ENCODE measurements around the gene GPR27.

The GPR27 gene

DNA sequence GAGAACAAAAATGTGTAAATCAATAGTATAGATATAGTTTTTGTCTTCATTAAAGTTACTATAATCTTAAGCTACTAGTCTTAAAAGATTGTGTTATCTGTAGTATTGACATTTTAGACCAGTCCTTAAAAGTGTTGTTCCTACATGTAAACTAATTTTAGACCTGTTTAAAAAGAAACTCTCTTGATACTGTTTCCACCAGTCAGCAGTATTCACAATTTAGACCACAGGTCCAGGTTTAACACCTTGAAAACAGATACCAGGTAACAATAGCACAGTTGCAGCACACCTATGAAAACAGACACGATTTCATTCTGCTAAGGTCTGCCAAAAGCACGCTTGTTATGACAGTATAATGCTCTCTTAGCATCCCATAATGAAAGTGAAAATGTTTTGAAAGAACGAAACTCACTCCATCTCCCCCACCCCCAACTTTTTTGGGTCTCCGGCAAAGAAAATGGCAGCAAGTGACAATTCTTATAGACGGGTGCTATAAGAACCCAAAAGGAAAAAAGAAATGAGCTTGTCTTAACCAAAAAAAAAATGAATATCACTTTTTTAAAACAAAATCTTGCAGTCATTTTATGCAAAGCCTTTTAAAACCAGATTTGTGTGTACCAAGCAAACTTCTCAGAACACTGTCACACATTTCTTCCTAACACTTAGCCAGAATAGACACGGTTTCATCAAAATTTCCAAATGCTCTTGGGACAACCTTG is 30.0 kb upstream of the GPR27 start:
- no peak for DNase-seq (ENCODE audit: extremely low read depth, low read depth)
- H3K4me3 ChIP-seq (replicated peaks; ENCODE audit: low read depth, low read length): no peak overlapping the region
- TF ChIP-seq CTCF (IDR thresholded peaks at IDR 0.05; ENCODE audit: low read depth, low read length, missing control alignments): no peak

GRCh38 chr3:71724171-71724453 is 29.5 kb upstream of the GPR27 start:
- no peak for TF ChIP-seq CTCF (IDR thresholded peaks at IDR 0.05; ENCODE audit: low read depth, low read length, missing control alignments)
- no peak for DNase-seq (ENCODE audit: extremely low read depth, low read depth)
- peak overlapping the region; percentile 55 for H3K4me3 ChIP-seq (replicated peaks; ENCODE audit: low read depth, low read length)

DNA sequence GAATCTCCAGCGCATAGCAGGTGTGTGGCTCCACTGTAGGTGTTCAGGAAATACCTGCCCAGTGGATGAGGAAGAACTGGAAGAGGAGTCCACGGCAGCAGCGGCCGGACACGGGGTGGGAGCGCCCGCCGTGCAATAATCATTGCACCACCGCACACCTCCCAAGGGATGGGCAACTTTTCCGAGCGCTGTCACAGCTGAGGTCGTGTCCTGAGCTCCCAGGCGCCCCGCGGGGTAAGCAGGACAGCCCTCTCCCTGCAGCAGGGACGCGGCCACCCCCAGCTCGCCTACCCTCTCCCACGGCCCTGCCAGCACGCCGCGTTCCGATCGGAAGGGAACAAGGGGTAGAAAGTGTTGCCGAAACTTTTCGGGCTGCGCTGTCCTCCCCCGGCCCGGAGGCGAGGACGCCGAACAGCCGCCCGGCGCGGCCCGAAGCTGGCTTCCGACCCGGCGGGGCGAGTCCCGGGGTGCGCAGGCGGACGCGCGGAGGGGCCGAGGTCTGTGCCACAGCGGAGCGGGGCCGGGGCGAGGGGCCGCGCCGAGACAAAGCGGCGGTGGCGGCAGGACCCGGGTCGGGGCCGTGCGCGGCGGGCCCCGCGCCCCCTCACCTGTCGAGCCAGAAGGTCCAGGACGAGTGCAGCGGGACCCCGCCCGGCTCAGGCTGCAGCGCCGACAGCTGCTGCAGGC is 28.9 kb upstream of the GPR27 start:
- peak overlapping the region; percentile 55 for H3K4me3 ChIP-seq (replicated peaks; ENCODE audit: low read depth, low read length)
- no peak for DNase-seq (ENCODE audit: extremely low read depth, low read depth)
- TF ChIP-seq CTCF (IDR thresholded peaks at IDR 0.05; ENCODE audit: low read depth, low read length, missing control alignments): no peak

- no peak for DNase-seq (ENCODE audit: extremely low read depth, low read depth)
- TF ChIP-seq CTCF (IDR thresholded peaks at IDR 0.05; ENCODE audit: low read depth, low read length, missing control alignments): no peak
- H3K4me3 ChIP-seq (replicated peaks; ENCODE audit: low read depth, low read length): peak within 1 kb of the TSS; percentile 55
Measured at GRCh38 chr3:71725271-71725991, 28.2 kb upstream of the GPR27 start, which contains the start of gene EIF4E3. Gene EIF4E3 (minus strand): TSS chr3:71725402. CDS start chr3:71725367, 35 bp downstream.

GRCh38 chr3:71726146-71726545 is 27.5 kb upstream of the GPR27 start:
- DNase-seq (ENCODE audit: extremely low read depth, low read depth): no peak
- H3K4me3 ChIP-seq (replicated peaks; ENCODE audit: low read depth, low read length): no peak overlapping the region
- no peak for TF ChIP-seq CTCF (IDR thresholded peaks at IDR 0.05; ENCODE audit: low read depth, low read length, missing control alignments)

- DNase-seq (ENCODE audit: extremely low read depth, low read depth): no peak
- TF ChIP-seq CTCF (IDR thresholded peaks at IDR 0.05; ENCODE audit: low read depth, low read length, missing control alignments): no peak
- no peak overlapping the region for H3K4me3 ChIP-seq (replicated peaks; ENCODE audit: low read depth, low read length)
Measured at GRCh38 chr3:71728632-71729342, 24.9 kb upstream of the GPR27 start.

All from HFF-Myc (cell line).